Right lobe of liver (tissue), 4 donors: ENCODE results near the gene TNS1.

Source experiments
- CTCF ChIP-seq, 4 donors: fragments of 200-600 bp in 3 of 4; fragments of 450-650 bp in 1 of 4; IDR thresholded peaks; one replicate each; pipeline versions ENCODE4 v1.5.1 to v1.8.0; 2016 to 2022; ENCODE audit warnings: antibody characterized with exemption in 4 of 4, mild to moderate bottlenecking in 2 of 4
- POLR2A ChIP-seq: fragments of 450-650 bp; IDR thresholded peaks from one replicate; pipeline ENCODE4 v1.6.1; 2017; ENCODE audit warnings: antibody characterized with exemption, mild to moderate bottlenecking
- donor health status: DM: no; HTN: no; CAD: no.
- donor health status: DM: no; HTN: no; CAD: no.
- donor health status: DM: no; HTN: yes; CAD: no.

GRCh38 chr2:217853301-217853881, 149.4 kb downstream of the TNS1 start:
- TF ChIP-seq POLR2A (no peak), CTCF (IDR thresholded peaks at IDR 0.05) (no peak)
